Spleen (tissue), 7 donors: ENCODE measurements around the gene SLC44A4.
"Not testable (repeated sequence)": the region's sequence is repeated elsewhere in the genome, so short reads cannot be mapped to it uniquely, and the experiment has no call there.

Source experiments
- CTCF ChIP-seq, 11 experiments: fragments of 200-600 bp in 7 of 11; fragments of 450-650 bp in 4 of 11; sonication (generic) in 4 of 11; IDR thresholded peaks in 8 of 11; conservative IDR thresholded peaks in 3 of 11; 1 replicate in 7 of 11; 2 replicates in 4 of 11; pipeline versions ENCODE4 v1.4.0 to v1.8.0; 2016 to 2021; ENCODE audit warnings: antibody characterized with exemption in 11 of 11, inconsistent platforms in 4 of 11, mild to moderate bottlenecking in 1 of 11
- POLR2A ChIP-seq, 3 donors: fragments of 450-650 bp; IDR thresholded peaks; one replicate each; pipeline ENCODE4 v1.5.1; 2017; ENCODE audit warnings: antibody characterized with exemption in 3 of 3, mild to moderate bottlenecking in 1 of 3
- POLR2AphosphoS5 ChIP-seq, 3 donors: sonication (generic); formaldehyde crosslinking; IDR thresholded peaks; one replicate each; pipeline ENCODE4 v1.5.1; 2017; ENCODE audit warnings: antibody characterized with exemption in 3 of 3
- donor health status: DM: no; HTN: no; CAD: no; lungs with moderate emphysema.
- donor health status: DM: no; HTN: no; CAD: no.
- donor health status: DM: no; HTN: no; CAD: no.

GRCh38 chr6:31908255-31908654, 29.5 kb upstream of the SLC44A4 start:
- not testable (repeated sequence) for TF ChIP-seq CTCF (IDR thresholded peaks at IDR 0.05 in 8 of 11, conservative IDR thresholded peaks at IDR 0.05 in 3 of 11); POLR2A (IDR thresholded peaks at IDR 0.05); POLR2AphosphoS5 (IDR thresholded peaks at IDR 0.05)
